ENCODE measurements around the gene CST9.
"Not testable (repeated sequence)": the region's sequence is repeated elsewhere in the genome, so short reads cannot be mapped to it uniquely, and the experiment has no call there.

CST9 gene

GRCh38 chr20:23624324-23624691 is 18.6 kb upstream of the CST9 start:
- in situ Hi-C loops (cut with HindIII; ENCODE audit: low sequenced_read_pairs) = no loop called here

- in situ Hi-C loops (cut with HindIII; ENCODE audit: low sequenced_read_pairs) = no loop called here
These were observed 18.1 kb upstream of the CST9 start for GRCh38 chr20:23623666-23624323.

GRCh38 chr20:23622839-23623343 is 17.2 kb upstream of the CST9 start:
- in situ Hi-C loops (cut with HindIII; ENCODE audit: low sequenced_read_pairs) = no loop called here

GRCh38 chr20:23622401-23622800 is 16.7 kb upstream of the CST9 start:
- in situ Hi-C loops (cut with HindIII; ENCODE audit: low sequenced_read_pairs) = not testable (repeated sequence)

GRCh38 chr20:23620670-23621386 is 15.1 kb upstream of the CST9 start:
- in situ Hi-C loops (cut with HindIII; ENCODE audit: low sequenced_read_pairs) = not testable (repeated sequence)

GRCh38 chr20:23614163-23614562 is 8.4 kb upstream of the CST9 start:
- in situ Hi-C loops (cut with HindIII; ENCODE audit: low sequenced_read_pairs) = no loop called here

- in situ Hi-C loops (cut with HindIII; ENCODE audit: low sequenced_read_pairs) = no loop called here
These were observed 8.0 kb upstream of the CST9 start for GRCh38 chr20:23613676-23614075.

- in situ Hi-C loops (cut with HindIII; ENCODE audit: low sequenced_read_pairs) = no loop called here
These were observed 6.7 kb upstream of the CST9 start for GRCh38 chr20:23612396-23612795.

GRCh38 chr20:23609486-23610109 is 3.9 kb upstream of the CST9 start:
- in situ Hi-C loops (cut with HindIII; ENCODE audit: low sequenced_read_pairs) = no loop called here

GRCh38 chr20:23608251-23608846 is 2.6 kb upstream of the CST9 start:
- in situ Hi-C loops (cut with HindIII; ENCODE audit: low sequenced_read_pairs) = no loop called here

GRCh38 chr20:23607497-23608245 is 2.0 kb upstream of the CST9 start:
- in situ Hi-C loops (cut with HindIII; ENCODE audit: low sequenced_read_pairs) = no loop called here

- in situ Hi-C loops (cut with HindIII; ENCODE audit: low sequenced_read_pairs) = no loop called here
These were observed 934 bp upstream of the CST9 start for GRCh38 chr20:23606652-23607049.

GRCh38 chr20:23604306-23604705 is 1.4 kb downstream of the CST9 start:
- in situ Hi-C loops (cut with HindIII; ENCODE audit: low sequenced_read_pairs) = no loop called here

- in situ Hi-C loops (cut with HindIII; ENCODE audit: low sequenced_read_pairs) = no loop called here
These were observed 2.4 kb downstream of the CST9 start for GRCh38 chr20:23603321-23603720.

- in situ Hi-C loops (cut with HindIII; ENCODE audit: low sequenced_read_pairs) = no loop called here
These were observed 3.0 kb downstream of the CST9 start for GRCh38 chr20:23602699-23603098.

GRCh38 chr20:23602241-23602640 is 3.5 kb downstream of the CST9 start:
- in situ Hi-C loops (cut with HindIII; ENCODE audit: low sequenced_read_pairs) = no loop called here

GRCh38 chr20:23601715-23602114 is 4.0 kb downstream of the CST9 start:
- in situ Hi-C loops (cut with HindIII; ENCODE audit: low sequenced_read_pairs) = no loop called here

GRCh38 chr20:23598481-23598880 is 7.2 kb downstream of the CST9 start:
- in situ Hi-C loops (cut with HindIII; ENCODE audit: low sequenced_read_pairs) = no loop called here

- in situ Hi-C loops (cut with HindIII; ENCODE audit: low sequenced_read_pairs) = no loop called here
These were observed 9.0 kb downstream of the CST9 start for GRCh38 chr20:23596579-23597250.

GRCh38 chr20:23595941-23596340 is 9.8 kb downstream of the CST9 start:
- in situ Hi-C loops (cut with HindIII; ENCODE audit: low sequenced_read_pairs) = no loop called here

Measured in endothelial cell of hepatic sinusoid (primary cell).